ENCODE measurements around the gene ACOT13. TPM values are rescaled to one million over a fixed set of nuclear protein-coding genes. Genes with fewer than 3 reads are reported as not detected.
"Not testable (repeated sequence)": the region's sequence is repeated elsewhere in the genome, so short reads cannot be mapped to it uniquely, and the experiment has no call there.

ACOT13 gene
- total and polyA plus RNA-seq, 8 donors: 23.3 to 25.2 (median 24.4) TPM

GRCh38 chr6:24630856-24631505 is 35.9 kb upstream of the ACOT13 start:
- Histone ChIP-seq H3K9me3 (no peaks in the 10 kb centered on the region), H3K4me1 (no peaks in the 10 kb centered on the region), H3K27me3 (peaks cover 0 to 6% of the 10 kb centered on the region in 2 donors), H3K4me3 (no peak overlapping the region), H3K36me3 (no peaks in the 10 kb centered on the region), H3K27ac (no peak overlapping the region)
- intact Hi-C loops (cut with DNase I): no loop called here
- DNase-seq (peak in 1 of 4 donors; percentile 5), ATAC-seq (no peak)
- TF ChIP-seq, protein P1, sequence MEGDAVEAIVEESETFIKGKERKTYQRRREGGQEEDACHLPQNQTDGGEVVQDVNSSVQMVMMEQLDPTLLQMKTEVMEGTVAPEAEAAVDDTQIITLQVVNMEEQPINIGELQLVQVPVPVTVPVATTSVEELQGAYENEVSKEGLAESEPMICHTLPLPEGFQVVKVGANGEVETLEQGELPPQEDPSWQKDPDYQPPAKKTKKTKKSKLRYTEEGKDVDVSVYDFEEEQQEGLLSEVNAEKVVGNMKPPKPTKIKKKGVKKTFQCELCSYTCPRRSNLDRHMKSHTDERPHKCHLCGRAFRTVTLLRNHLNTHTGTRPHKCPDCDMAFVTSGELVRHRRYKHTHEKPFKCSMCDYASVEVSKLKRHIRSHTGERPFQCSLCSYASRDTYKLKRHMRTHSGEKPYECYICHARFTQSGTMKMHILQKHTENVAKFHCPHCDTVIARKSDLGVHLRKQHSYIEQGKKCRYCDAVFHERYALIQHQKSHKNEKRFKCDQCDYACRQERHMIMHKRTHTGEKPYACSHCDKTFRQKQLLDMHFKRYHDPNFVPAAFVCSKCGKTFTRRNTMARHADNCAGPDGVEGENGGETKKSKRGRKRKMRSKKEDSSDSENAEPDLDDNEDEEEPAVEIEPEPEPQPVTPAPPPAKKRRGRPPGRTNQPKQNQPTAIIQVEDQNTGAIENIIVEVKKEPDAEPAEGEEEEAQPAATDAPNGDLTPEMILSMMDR (IDR thresholded peaks at IDR 0.05): no peak

- intact Hi-C loops (cut with DNase I): no loop called here
- DNase-seq: no peak
- TF ChIP-seq, protein P1 (IDR thresholded peaks at IDR 0.05): no peak
Measured at GRCh38 chr6:24631671-24632070, 35.2 kb upstream of the ACOT13 start.

DNA sequence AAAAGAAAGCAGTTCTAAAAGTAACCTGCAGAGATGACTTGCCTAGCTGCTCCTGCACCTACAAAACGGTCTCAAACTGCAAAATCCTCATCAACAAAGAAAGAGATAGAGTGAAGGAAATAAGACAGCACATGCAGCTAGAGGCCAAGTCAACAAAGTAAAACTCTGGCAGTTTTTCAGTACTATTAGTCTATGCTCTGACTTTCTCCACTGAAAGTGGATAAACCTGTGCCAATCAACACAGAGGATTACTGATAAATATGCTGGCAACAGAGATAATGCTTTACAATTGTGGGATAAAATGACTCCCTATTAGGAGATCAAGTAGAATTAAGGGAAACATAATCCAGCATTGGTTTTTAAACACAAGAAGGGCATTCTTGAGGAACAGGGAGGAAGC is 34.3 kb upstream of the ACOT13 start:
- intact Hi-C loops (cut with DNase I): no loop called here
- ATAC-seq (no peak), DNase-seq (no peak)
- H3K27me3 ChIP-seq: peaks cover 0 to 6% of the 10 kb centered on the region in 2 donors
- TF ChIP-seq, protein P1 (IDR thresholded peaks at IDR 0.05): no peak
- H3K4me1 ChIP-seq: no peaks in the 10 kb centered on the region
- H3K36me3 ChIP-seq: no peaks in the 10 kb centered on the region
- peaks cover 0 to 2% of the 10 kb centered on the region in 2 donors for H3K9me3 ChIP-seq
- H3K27ac ChIP-seq: no peak overlapping the region
- no peak overlapping the region for H3K4me3 ChIP-seq

More at GRCh38 chr6:24631671-24632070, 35.2 kb upstream of the ACOT13 start:
- Histone ChIP-seq H3K4me3 (no peak overlapping the region), H3K9me3 (no peaks in the 10 kb centered on the region), H3K27ac (no peak overlapping the region), H3K4me1 (no peaks in the 10 kb centered on the region), H3K27me3 (peaks cover 0 to 6% of the 10 kb centered on the region in 2 donors), H3K36me3 (no peaks in the 10 kb centered on the region)
- ATAC-seq: no peak

GRCh38 chr6:24636681-24637080 is 30.2 kb upstream of the ACOT13 start:
- Histone ChIP-seq H3K4me1 (no peaks in the 10 kb centered on the region), H3K36me3 (no peaks in the 10 kb centered on the region), H3K4me3 (no peak overlapping the region), H3K9me3 (peaks cover 0 to 2% of the 10 kb centered on the region in 2 donors), H3K27me3 (peaks cover 0 to 6% of the 10 kb centered on the region in 2 donors), H3K27ac (no peak overlapping the region)
- DNase-seq (no peak), ATAC-seq (no peak)
- intact Hi-C loops (cut with DNase I): no loop called here
- TF ChIP-seq, protein P1 (IDR thresholded peaks at IDR 0.05): no peak

GRCh38 chr6:24640166-24640565 is 26.7 kb upstream of the ACOT13 start:
- no peaks in the 10 kb centered on the region for H3K36me3 ChIP-seq
- TF ChIP-seq, protein P1 (IDR thresholded peaks at IDR 0.05): no peak
- H3K27me3 ChIP-seq: peaks cover 11 to 27% of the 10 kb centered on the region in 2 donors
- peaks cover 0 to 2% of the 10 kb centered on the region in 2 donors for H3K9me3 ChIP-seq
- no peak for ATAC-seq
- no peak overlapping the region for H3K4me3 ChIP-seq
- DNase-seq: no peak
- H3K27ac ChIP-seq: no peak overlapping the region
- intact Hi-C loops (cut with DNase I): no loop called here
- no peaks in the 10 kb centered on the region for H3K4me1 ChIP-seq

DNA sequence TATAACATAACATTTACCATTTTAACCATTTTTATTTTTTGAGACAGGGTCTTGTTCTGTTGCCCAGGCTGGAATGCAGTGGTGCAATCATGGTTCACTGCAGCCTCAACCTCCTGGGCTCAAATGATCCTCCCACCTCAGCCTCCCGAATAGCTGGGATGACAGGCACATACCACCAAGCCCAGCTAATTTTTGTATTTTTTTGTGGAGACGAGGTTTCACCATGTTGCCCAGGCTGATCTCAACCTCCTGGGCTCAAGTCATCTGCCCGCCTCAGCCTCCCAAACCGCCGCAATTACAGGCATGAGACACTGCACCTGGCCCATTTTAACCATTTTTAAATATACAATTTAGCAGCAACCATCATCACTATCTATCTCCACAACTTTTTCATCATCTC is 26.2 kb upstream of the ACOT13 start:
- peaks cover 15 to 27% of the 10 kb centered on the region in 2 donors for H3K27me3 ChIP-seq
- H3K4me3 ChIP-seq; ATAC-seq; H3K9me3 ChIP-seq; H3K36me3 ChIP-seq; H3K4me1 ChIP-seq; DNase-seq; intact Hi-C loops (cut with DNase I); H3K27ac ChIP-seq: not testable (repeated sequence)

Measured in left lung (tissue), 10 donors.